Upper lobe of left lung (tissue), 4 donors: ENCODE results near the gene NR2F1.
A peak's percentile ranks its signal among the peaks of the same experiment; 100 is the strongest.

Experiments used
- CTCF ChIP-seq, 6 experiments: fragments of 450-650 bp in 4 of 6; fragments of 200-600 bp in 2 of 6; sonication (generic) in 2 of 6; IDR thresholded peaks; one replicate each; pipeline ENCODE4 v1.5.1; 2016 to 2019; ENCODE audit warnings: antibody characterized with exemption in 6 of 6
- EP300 ChIP-seq, 4 donors: sonication (generic); formaldehyde crosslinking; IDR thresholded peaks; one replicate each; pipeline ENCODE4 v1.5.1; 2017; ENCODE audit warnings: antibody characterized with exemption in 4 of 4, control low read depth in 2 of 4
- POLR2A ChIP-seq, 4 donors: fragments of 450-650 bp; IDR thresholded peaks; one replicate each; pipeline ENCODE4 v1.5.1; 2016 to 2017; ENCODE audit warnings: antibody characterized with exemption in 4 of 4, mild to moderate bottlenecking in 2 of 4
- POLR2AphosphoS5 ChIP-seq, 2 donors: sonication (generic); formaldehyde crosslinking; IDR thresholded peaks; one replicate each; pipeline ENCODE4 v1.5.1; 2017; ENCODE audit warnings: antibody characterized with exemption in 2 of 2

GRCh38 chr5:93580927-93581445 is 2.0 kb upstream of the NR2F1 start, which contains the start of gene NR2F1-AS1:
- TF ChIP-seq CTCF (IDR thresholded peaks at IDR 0.05) (no peak), POLR2AphosphoS5 (IDR thresholded peaks at IDR 0.05) (no peak), EP300 (IDR thresholded peaks at IDR 0.05) (no peak), POLR2A (IDR thresholded peaks at IDR 0.05) (peak in 1 of 4 donors; percentile 14)
